GM10248 (cell line): ENCODE measurements around the gene RNF121.

Source experiments
- CTCF ChIA-PET: fragments of 300-600 bp; sonication (Branson Sonifier 250); formaldehyde crosslinking; extraction: SDS; loops from one replicate; lab custom pipeline; 2021; ENCODE audit warnings: antibody characterized with exemption; lab: Yijun Ruan, JAX
- POLR2A ChIA-PET: fragments of 350-650 bp; sonication (Branson Sonifier 250); formaldehyde crosslinking; extraction: SDS; loops from one replicate; lab custom pipeline; 2020; ENCODE audit warnings: antibody characterized with exemption; lab: Yijun Ruan, JAX
- DNase-seq: peaks from one replicate; pipeline ENCODE4 v3.0.0; 2012; ENCODE audit errors: extremely low spot score
- CTCF ChIP-seq: IDR thresholded peaks from 2 replicates; pipeline ENCODE4 v1.5.1; 2012; ENCODE audit warnings: mild to moderate bottlenecking, low read depth; ENCODE audit errors: extremely low read depth, missing control alignments, control extremely low read depth

Gene RNF121

GRCh38 chr11:72002841-72003775 is 74.3 kb downstream of the RNF121 start:
- TF ChIP-seq CTCF: no peak
- ChIA-PET CTCF (interaction anchor here (1.1 to 6.8 kb wide), 6 partner anchors 13 to 142 kb away, joined by 3 to 50 read pairs (median 6); no protein-coding TSS in a partner anchor), POLR2A (no interaction called here)
- DNase-seq: no peak

GRCh38 chr11:72003776-72004171 is 74.9 kb downstream of the RNF121 start:
- TF ChIP-seq CTCF: no peak
- DNase-seq: no peak
- ChIA-PET POLR2A (no interaction called here), CTCF (interaction anchor here (1.4 to 6.8 kb wide), 3 partner anchors 9 to 27 kb away, joined by 4 to 31 read pairs (median 8); no protein-coding TSS in a partner anchor)

- DNase-seq: no peak
- no peak for TF ChIP-seq CTCF
- POLR2A ChIA-PET: interaction anchor here (1.2 kb wide), 1 partner anchor 21 kb away, joined by 6 read pairs; no protein-coding TSS in a partner anchor
- CTCF ChIA-PET: interaction anchor here (1.4 to 6.8 kb wide), 5 partner anchors 8 to 86 kb away, joined by 4 to 31 read pairs (median 7); no protein-coding TSS in a partner anchor
Measured at GRCh38 chr11:72004515-72005346, 75.9 kb downstream of the RNF121 start.

- no peak for DNase-seq
- no peak for TF ChIP-seq CTCF
- CTCF ChIA-PET: interaction anchor here (0.8 to 6.8 kb wide), 5 partner anchors 7 to 86 kb away, joined by 4 to 31 read pairs (median 6); no protein-coding TSS in a partner anchor
- POLR2A ChIA-PET: interaction anchor here (0.7 to 1.6 kb wide), 3 partner anchors 9 to 20 kb away, joined by 4 to 6 read pairs (median 6); no protein-coding TSS in a partner anchor
Measured at GRCh38 chr11:72005347-72006260, 76.8 kb downstream of the RNF121 start.

DNA sequence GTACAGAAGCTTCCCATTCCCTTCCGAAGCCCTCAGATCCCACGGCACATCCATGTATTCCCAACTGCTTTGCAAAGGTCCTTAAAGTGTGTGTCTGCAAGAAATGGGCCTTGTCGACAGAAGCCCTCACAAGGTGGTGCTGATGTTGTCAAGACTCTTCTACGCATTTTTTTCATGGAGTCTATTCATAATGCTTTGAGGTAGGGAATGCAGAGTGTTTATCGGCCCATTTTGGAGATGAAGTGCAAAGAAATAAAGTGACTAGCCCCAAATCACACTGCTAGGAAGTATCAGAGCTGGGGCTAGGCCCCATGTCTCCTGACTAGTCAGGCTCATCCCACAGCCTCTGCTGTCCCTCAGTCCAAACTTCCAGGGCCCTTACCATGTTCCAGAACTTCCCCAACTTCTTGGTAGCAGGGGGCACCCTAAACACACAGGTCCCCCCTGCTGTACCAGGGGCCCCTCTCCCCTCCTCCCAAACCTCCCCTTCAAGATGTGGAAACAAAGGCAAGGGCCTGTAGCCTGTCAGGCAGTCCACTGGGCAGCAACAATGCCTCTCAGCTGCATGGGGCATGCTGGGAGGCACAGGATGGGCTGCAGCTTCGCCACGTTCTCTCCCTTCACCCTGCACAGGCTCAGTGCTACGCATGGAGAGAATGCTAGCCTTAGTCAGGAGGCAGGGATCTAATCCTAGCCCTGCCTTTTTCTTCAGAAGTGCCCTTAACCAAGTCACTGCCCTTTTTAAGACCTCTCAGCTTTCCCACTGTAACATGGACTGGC is 77.7 kb downstream of the RNF121 start:
- ChIA-PET POLR2A (interaction anchor here (1.6 kb wide), 1 partner anchor 8 kb away, joined by 6 read pairs; no protein-coding TSS in a partner anchor), CTCF (interaction anchor here (0.8 to 6.8 kb wide), 7 partner anchors 8 to 427 kb away, joined by 4 to 31 read pairs (median 6); partner anchors contain the start of genes CLPB and IL18BP)
- no peak for DNase-seq
- TF ChIP-seq CTCF: no peak
